Activated CD4-positive, alpha-beta memory T cell treated with anti-CD3 and anti-CD28 coated beads, Interleukin-2, amount 10 ng/mL, durations not matched to agents 7 days and 5 days (primary cell): ENCODE measurements around the gene HMG20A. TPM values are rescaled to one million over a fixed set of nuclear protein-coding genes. Genes with fewer than 3 reads are reported as not detected.

Source experiments
- CTCF ChIA-PET: fragments of 350-600 bp; sonication (Branson Sonifier 250); formaldehyde crosslinking; loops from one replicate; lab custom pipeline; 2021; ENCODE audit warnings: antibody characterized with exemption, inconsistent platforms; lab: Charles Lee
- POLR2A ChIA-PET: fragments of 350-600 bp; sonication (Branson Sonifier 250); formaldehyde crosslinking; loops from one replicate; lab custom pipeline; 2021; ENCODE audit warnings: antibody characterized with exemption; lab: Charles Lee
- DNase-seq: peaks from one replicate; pipeline ENCODE4 v3.0.0-alpha.2; 2020
- H3K27ac Mint-ChIP-seq: one replicate; pipeline ENCODE4 v1.8.0; 2021; ENCODE audit warnings: mild to moderate bottlenecking, mixed read lengths
- H3K27me3 Mint-ChIP-seq: one replicate; pipeline ENCODE4 v1.8.0; 2021; ENCODE audit warnings: mixed read lengths
- H3K36me3 Mint-ChIP-seq: one replicate; pipeline ENCODE4 v1.8.0; 2021; ENCODE audit warnings: low read depth, mixed read lengths
- H3K4me1 Mint-ChIP-seq: one replicate; pipeline ENCODE4 v1.8.0; 2021; ENCODE audit warnings: mixed read lengths
- H3K4me3 Mint-ChIP-seq: one replicate; pipeline ENCODE4 v1.8.0; 2021; ENCODE audit warnings: mild to moderate bottlenecking, mixed read lengths
- H3K9me3 Mint-ChIP-seq: one replicate; pipeline ENCODE4 v1.8.0; 2021; ENCODE audit warnings: mixed read lengths
- total RNA-seq, 2 experiments: library from RNA; stranded (reverse); gene quantifications; one replicate each; pipeline ENCODE4 v1.2.3, GENCODE V29; 2021

Gene HMG20A
- total RNA-seq, 2 experiments from 2014 or later: 44.0 to 45.1 TPM

DNA sequence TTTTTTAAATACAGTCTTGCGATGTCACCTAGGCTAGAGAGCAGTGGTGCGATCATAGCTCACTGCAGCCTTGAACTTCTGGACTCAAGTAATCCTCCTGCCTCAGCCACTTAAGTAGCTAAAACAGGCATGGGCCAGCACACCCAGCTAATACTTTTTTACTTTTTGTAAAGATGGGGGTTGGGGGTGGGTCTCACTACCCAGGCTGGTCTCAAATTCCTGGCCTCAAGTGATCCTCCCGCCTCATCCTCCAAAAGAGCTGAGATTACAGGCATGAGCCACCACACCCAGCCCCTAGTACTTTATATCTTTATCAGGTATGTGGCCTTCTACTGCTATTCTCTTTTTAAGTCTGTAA lies 9.1 kb upstream of the HMG20A start:
- no peak for DNase-seq
- H3K4me1 Mint-ChIP-seq: peaks cover 22% of the 10 kb centered on the region
- ChIA-PET CTCF (no interaction called here), POLR2A (interaction anchor here (0.9 kb wide), 1 partner anchor 10 kb away, joined by 6 read pairs; no protein-coding TSS in a partner anchor)
- H3K27ac Mint-ChIP-seq: no peak overlapping the region
- peaks cover 2% of the 10 kb centered on the region for H3K27me3 Mint-ChIP-seq
- H3K36me3 Mint-ChIP-seq: peaks cover 4% of the 10 kb centered on the region
- H3K9me3 Mint-ChIP-seq: no peaks in the 10 kb centered on the region
- H3K4me3 Mint-ChIP-seq: no peak overlapping the region

DNA sequence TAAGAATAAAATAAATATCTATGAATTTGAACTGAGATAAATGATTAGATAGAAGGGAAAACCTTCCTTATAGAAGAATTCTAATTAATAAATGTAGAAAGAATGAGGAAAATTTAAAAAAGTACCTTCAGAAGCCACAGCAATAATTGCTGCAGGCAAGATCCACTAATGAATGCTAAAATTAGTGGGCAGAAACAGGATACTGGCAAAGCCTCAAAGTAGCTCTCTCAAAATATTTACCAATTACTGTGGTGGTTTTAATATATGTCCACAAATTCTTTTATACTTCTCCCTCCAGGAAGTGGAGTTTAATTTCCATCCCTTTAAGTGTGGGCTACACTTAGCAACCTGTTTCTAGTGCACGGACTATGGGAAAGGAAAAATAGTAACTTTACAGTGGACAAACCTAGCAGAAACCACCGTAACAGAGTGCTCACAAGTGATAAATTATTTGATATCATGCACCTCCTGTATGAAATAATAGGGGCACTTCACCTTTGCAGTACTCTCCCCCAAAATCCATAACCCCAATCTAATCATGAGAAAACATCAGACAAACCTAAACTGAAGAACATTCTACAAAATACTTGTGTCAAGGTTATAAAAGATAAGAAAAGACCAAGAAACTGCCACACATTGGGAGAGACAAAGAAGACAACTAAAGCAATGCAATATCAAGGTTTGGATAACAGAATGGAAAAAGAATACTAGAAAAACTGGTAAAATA lies 7.6 kb upstream of the HMG20A start:
- H3K4me1 Mint-ChIP-seq: peaks cover 19% of the 10 kb centered on the region
- no peak overlapping the region for H3K27ac Mint-ChIP-seq
- H3K4me3 Mint-ChIP-seq: no peak overlapping the region
- CTCF ChIA-PET: interaction anchor here (0.9 to 1.1 kb wide), 2 partner anchors 130 to 440 kb away, joined by 3 read pairs; no protein-coding TSS in a partner anchor
- peaks cover 4% of the 10 kb centered on the region for H3K27me3 Mint-ChIP-seq
- peaks cover 4% of the 10 kb centered on the region for H3K36me3 Mint-ChIP-seq
- POLR2A ChIA-PET: no interaction called here
- no peaks in the 10 kb centered on the region for H3K9me3 Mint-ChIP-seq
- no peak for DNase-seq

- DNase-seq: no peak
- H3K4me1 Mint-ChIP-seq: peaks cover 25% of the 10 kb centered on the region
- ChIA-PET CTCF (interaction anchor here (0.9 to 1.1 kb wide), 2 partner anchors 129 to 440 kb away, joined by 3 read pairs; no protein-coding TSS in a partner anchor), POLR2A (no interaction called here)
- no peaks in the 10 kb centered on the region for H3K9me3 Mint-ChIP-seq
- H3K27ac Mint-ChIP-seq: no peak overlapping the region
- H3K4me3 Mint-ChIP-seq: no peak overlapping the region
- H3K36me3 Mint-ChIP-seq: peaks cover 5% of the 10 kb centered on the region
- peaks cover 11% of the 10 kb centered on the region for H3K27me3 Mint-ChIP-seq
These were observed 6.9 kb upstream of the HMG20A start for GRCh38 chr15:77413699-77414349.

- Mint-ChIP-seq H3K9me3 (no peaks in the 10 kb centered on the region), H3K4me3 (no peak overlapping the region), H3K4me1 (peaks cover 20% of the 10 kb centered on the region), H3K27me3 (peaks cover 14% of the 10 kb centered on the region), H3K27ac (no peak overlapping the region), H3K36me3 (peaks cover 5% of the 10 kb centered on the region)
- no peak for DNase-seq
- POLR2A ChIA-PET: no interaction called here
- CTCF ChIA-PET: interaction anchor here (0.7 kb wide), 1 partner anchor 23 kb away, joined by 3 read pairs; no protein-coding TSS in a partner anchor
These were observed 5.8 kb upstream of the HMG20A start for GRCh38 chr15:77414789-77415442.

GRCh38 chr15:77415450-77416147 lies 5.1 kb upstream of the HMG20A start:
- ChIA-PET CTCF (interaction anchor here (0.7 kb wide), 1 partner anchor 22 kb away, joined by 3 read pairs; no protein-coding TSS in a partner anchor), POLR2A (no interaction called here)
- peaks cover 5% of the 10 kb centered on the region for H3K36me3 Mint-ChIP-seq

DNA sequence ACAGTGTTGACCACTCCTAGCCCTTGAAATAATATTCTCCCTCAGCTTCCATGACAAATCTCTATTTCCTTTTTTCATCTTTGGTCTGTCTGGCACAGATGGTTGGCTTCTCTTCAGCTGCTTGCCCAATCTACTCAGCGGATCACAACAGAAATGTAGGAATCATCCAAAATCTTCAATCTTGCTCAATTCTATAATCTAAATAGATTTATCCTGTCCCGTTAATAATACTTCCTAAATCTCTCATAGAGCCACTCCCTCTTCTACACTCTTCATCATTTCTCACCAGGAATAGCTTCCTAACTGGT lies 4.6 kb upstream of the HMG20A start:
- CTCF ChIA-PET: interaction anchor here (1.1 kb wide), 1 partner anchor 82 kb away, joined by 4 read pairs; no protein-coding TSS in a partner anchor
- Mint-ChIP-seq H3K4me1 (peaks cover 12% of the 10 kb centered on the region), H3K4me3 (no peak overlapping the region), H3K36me3 (peaks cover 5% of the 10 kb centered on the region), H3K27me3 (peaks cover 14% of the 10 kb centered on the region), H3K9me3 (no peaks in the 10 kb centered on the region), H3K27ac (no peak overlapping the region)
- DNase-seq: no peak
- POLR2A ChIA-PET: no interaction called here

More at GRCh38 chr15:77415450-77416147, 5.1 kb upstream of the HMG20A start:
- peaks cover 14% of the 10 kb centered on the region for H3K4me1 Mint-ChIP-seq
- peaks cover 14% of the 10 kb centered on the region for H3K27me3 Mint-ChIP-seq
- H3K27ac Mint-ChIP-seq: no peak overlapping the region
- no peaks in the 10 kb centered on the region for H3K9me3 Mint-ChIP-seq
- no peak overlapping the region for H3K4me3 Mint-ChIP-seq
- no peak for DNase-seq

DNA sequence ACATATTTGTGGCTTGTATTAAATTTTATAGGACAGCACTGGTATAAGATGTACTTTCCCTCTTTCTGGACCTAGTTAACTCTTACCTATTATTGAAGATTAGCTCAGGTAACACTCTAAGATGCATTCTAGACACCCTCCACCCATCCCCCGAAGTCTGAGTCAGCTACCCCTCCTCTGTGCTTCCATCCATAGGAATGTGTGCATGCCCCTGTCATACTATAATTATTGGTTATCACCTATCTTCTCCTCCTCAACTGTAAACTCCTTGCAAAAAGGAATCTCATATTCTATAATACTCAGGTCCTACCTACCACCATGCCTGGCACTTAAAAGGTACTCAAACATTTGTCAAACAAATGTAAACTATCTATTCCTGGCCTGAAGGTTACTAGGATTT lies 3.7 kb upstream of the HMG20A start:
- POLR2A ChIA-PET: no interaction called here
- Mint-ChIP-seq H3K4me1 (peaks cover 19% of the 10 kb centered on the region), H3K4me3 (no peak overlapping the region), H3K27me3 (peaks cover 14% of the 10 kb centered on the region), H3K27ac (no peak overlapping the region), H3K9me3 (no peaks in the 10 kb centered on the region), H3K36me3 (peaks cover 5% of the 10 kb centered on the region)
- CTCF ChIA-PET: interaction anchor here (1.1 kb wide), 1 partner anchor 81 kb away, joined by 4 read pairs; no protein-coding TSS in a partner anchor
- no peak for DNase-seq

DNA sequence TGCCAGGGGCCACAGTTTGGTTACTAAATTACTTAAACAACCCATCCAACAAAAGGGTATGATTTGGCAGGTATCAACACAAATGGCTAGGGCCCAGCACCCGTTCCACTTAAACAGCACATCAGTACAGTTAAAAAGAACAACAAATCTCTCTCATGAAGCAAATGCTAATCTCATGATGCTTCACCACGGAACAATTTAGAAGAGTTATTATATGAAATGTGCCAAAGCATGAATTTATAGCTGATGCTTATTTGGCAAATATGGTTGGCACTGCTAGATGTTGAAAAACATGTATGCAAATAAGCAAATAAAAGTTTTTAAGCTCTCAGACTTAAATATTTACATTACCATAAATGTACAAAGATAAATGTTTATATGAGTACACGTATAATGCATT lies 3.1 kb upstream of the HMG20A start:
- no peaks in the 10 kb centered on the region for H3K9me3 Mint-ChIP-seq
- POLR2A ChIA-PET: no interaction called here
- H3K4me1 Mint-ChIP-seq: peaks cover 20% of the 10 kb centered on the region
- CTCF ChIA-PET: no interaction called here
- H3K27ac Mint-ChIP-seq: no peak overlapping the region
- no peak for DNase-seq
- peaks cover 13% of the 10 kb centered on the region for H3K27me3 Mint-ChIP-seq
- H3K36me3 Mint-ChIP-seq: peaks cover 5% of the 10 kb centered on the region
- H3K4me3 Mint-ChIP-seq: no peak overlapping the region

- Mint-ChIP-seq H3K36me3 (peaks cover 5% of the 10 kb centered on the region), H3K27ac (peak overlapping the region; percentile 79), H3K9me3 (no peaks in the 10 kb centered on the region), H3K4me3 (peak overlapping the region; percentile 92), H3K4me1 (peaks cover 26% of the 10 kb centered on the region), H3K27me3 (peaks cover 12% of the 10 kb centered on the region)
- CTCF ChIA-PET: interaction anchor here (0.8 to 1.1 kb wide), 3 partner anchors 9 to 35 kb away, joined by 3 to 5 read pairs (median 3); no protein-coding TSS in a partner anchor
- no peak for DNase-seq
- POLR2A ChIA-PET: interaction anchor here (1.0 to 1.7 kb wide), 3 partner anchors 9 to 1122 kb away, joined by 3 to 22 read pairs (median 4); partner anchors contain the start of gene PSMA4
These were observed 2.2 kb upstream of the HMG20A start for GRCh38 chr15:77418391-77418965.

DNA sequence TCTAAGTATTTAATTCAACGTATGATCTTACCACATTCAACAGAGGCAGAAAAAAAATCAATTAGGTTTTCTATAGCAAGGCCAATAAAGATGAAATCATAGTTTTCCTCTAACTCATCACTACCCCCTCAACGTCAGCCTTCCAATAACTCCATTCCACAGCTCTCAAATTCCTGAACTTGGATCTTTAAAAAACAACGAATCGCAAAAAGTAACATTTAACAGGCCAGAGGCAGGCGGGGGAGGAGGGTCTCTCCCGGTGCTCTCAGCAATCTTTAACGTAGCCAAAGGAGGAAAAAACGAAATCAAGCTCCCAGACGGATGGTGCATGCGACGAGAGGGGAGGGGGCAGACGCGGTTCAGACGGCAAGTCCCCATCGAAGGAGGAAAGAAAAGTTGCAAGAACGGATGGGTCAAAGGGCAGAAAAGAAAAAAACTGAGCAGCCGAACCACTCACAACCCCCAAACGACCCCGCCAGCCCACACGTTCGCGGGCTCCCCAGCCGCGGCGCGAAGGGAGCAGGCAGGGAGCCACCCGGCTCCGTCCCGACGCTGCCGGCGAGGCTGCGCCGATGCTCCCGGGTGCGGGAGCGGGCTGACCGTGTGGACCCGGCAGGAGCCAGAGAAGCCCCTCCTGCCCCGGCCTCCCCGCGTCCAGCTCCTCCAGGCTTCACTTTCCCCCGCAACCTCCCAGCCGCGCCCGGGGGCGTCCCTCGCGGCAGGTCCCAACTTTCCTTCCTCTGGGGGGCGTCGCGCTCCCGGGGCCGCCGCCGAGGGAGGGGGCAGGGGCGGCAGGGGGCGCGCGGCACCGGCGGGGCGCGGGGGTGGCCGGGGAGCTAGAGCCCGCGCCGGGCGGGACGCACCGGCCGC lies 1.5 kb upstream of the HMG20A start:
- Mint-ChIP-seq H3K4me3 (peak overlapping the region; percentile 92), H3K27me3 (peaks cover 12% of the 10 kb centered on the region), H3K36me3 (peaks cover 5% of the 10 kb centered on the region), H3K9me3 (no peaks in the 10 kb centered on the region), H3K27ac (peak overlapping the region; percentile 79), H3K4me1 (peaks cover 30% of the 10 kb centered on the region)
- POLR2A ChIA-PET: interaction anchor here (1.0 to 1.7 kb wide), 4 partner anchors 9 to 1121 kb away, joined by 3 to 22 read pairs (median 4); partner anchors contain the start of genes PSMA4 and PSTPIP1
- DNase-seq: peak; percentile 37
- CTCF ChIA-PET: interaction anchor here (0.8 to 1.1 kb wide), 3 partner anchors 9 to 36 kb away, joined by 3 to 5 read pairs (median 3); no protein-coding TSS in a partner anchor

GRCh38 chr15:77419836-77420609 lies 665 bp upstream of the HMG20A start, which contains the start of gene PEAK1:
Gene PEAK1, minus strand, starts transcription at chr15:77420104. Its CDS starts 238,178 bp downstream, at chr15:77181926.
- H3K4me1 Mint-ChIP-seq: peaks cover 30% of the 10 kb centered on the region
- peaks cover 12% of the 10 kb centered on the region for H3K27me3 Mint-ChIP-seq
- peaks cover 6% of the 10 kb centered on the region for H3K36me3 Mint-ChIP-seq

More at GRCh38 chr15:77419836-77420609, 665 bp upstream of the HMG20A start, which contains the start of gene PEAK1:
- H3K27ac Mint-ChIP-seq: peak within 1 kb of the TSS; percentile 95
- H3K9me3 Mint-ChIP-seq: no peaks in the 10 kb centered on the region
- POLR2A ChIA-PET: interaction anchor here (1.0 to 1.7 kb wide), 5 partner anchors 10 to 1120 kb away, joined by 3 to 22 read pairs (median 4); partner anchors contain the start of genes PSMA4 and PSTPIP1
- H3K4me3 Mint-ChIP-seq: peak within 1 kb of the TSS; percentile 97
- DNase-seq: peak; percentile 100
- CTCF ChIA-PET: interaction anchor here (0.7 to 1.6 kb wide), 2 partner anchors 76 to 447 kb away, joined by 3 read pairs; no protein-coding TSS in a partner anchor
